IMR-90 (cell line): ENCODE measurements around the gene USP6NL. TPM values are rescaled to one million over a fixed set of nuclear protein-coding genes. Genes with fewer than 3 reads are reported as not detected.

Source experiments
- ATAC-seq: fragments of 200-7000 bp; cut with Tn5 transposase; 2 replicates; pipeline ENCODE4 v1.9.1; 2020; ENCODE audit warnings: low read depth, mild to moderate bottlenecking, moderate library complexity
- BruUV-seq: library from RNA; stranded (reverse); fragments of 400-500 nt; replicated peaks from 2 replicates; lab custom pipeline; 2021; lab: Mats Ljungman, UMichigan
- CTCF ChIA-PET: fragments of 300-600 bp; formaldehyde crosslinking; extraction: SDS; loops from one replicate; lab custom pipeline; 2021; ENCODE audit warnings: antibody characterized with exemption; lab: Yijun Ruan, JAX
- POLR2A ChIA-PET: fragments of 300-600 bp; sonication (Branson Sonifier 250); formaldehyde crosslinking; loops from one replicate; lab custom pipeline; 2022; ENCODE audit warnings: antibody characterized with exemption; ENCODE audit not compliant: unreplicated experiment; lab: Charles Lee
- DNase-seq: peaks from one replicate; pipeline ENCODE4 v3.0.0; 2013
- H2AFZ ChIP-seq: replicated peaks from 2 replicates; pipeline ENCODE3; 2013; ENCODE audit warnings: low read length, mild to moderate bottlenecking; ENCODE audit not compliant: poor library complexity
- H2AK5ac ChIP-seq: 2 replicates; pipeline ENCODE4 v1.6.1; 2013; ENCODE audit warnings: low read depth, low read length, inconsistent platforms
- H2AK9ac ChIP-seq: replicated peaks from 2 replicates; pipeline ENCODE3; 2013; ENCODE audit warnings: mild to moderate bottlenecking, low read depth, low read length, moderate library complexity; ENCODE audit not compliant: poor library complexity
- H2BK120ac ChIP-seq: 2 replicates; pipeline ENCODE4 v1.6.1; 2013; ENCODE audit warnings: low read depth, low read length, inconsistent platforms
- H2BK15ac ChIP-seq: 3 replicates; pipeline ENCODE4 v1.6.1; 2013; ENCODE audit warnings: low read depth, low read length, inconsistent platforms
- H2BK20ac ChIP-seq: 2 replicates; pipeline ENCODE4 v1.6.1; 2013; ENCODE audit warnings: low read depth, mild to moderate bottlenecking, inconsistent platforms, low read length, moderate library complexity
- H2BK5ac ChIP-seq: 2 replicates; pipeline ENCODE4 v1.6.1; 2013; ENCODE audit warnings: mild to moderate bottlenecking, low read depth, low read length, inconsistent platforms; ENCODE audit not compliant: poor library complexity, severe bottlenecking
- H3K14ac ChIP-seq: replicated peaks from 2 replicates; pipeline ENCODE4 v1.6.1; 2013; ENCODE audit warnings: low read depth, low read length, inconsistent platforms
- H3K18ac ChIP-seq: 2 replicates; pipeline ENCODE4 v1.6.1; 2013; ENCODE audit warnings: low read depth, low read length, control low read depth
- H3K23ac ChIP-seq: 2 replicates; pipeline ENCODE4 v1.6.1; 2013; ENCODE audit warnings: low read depth, low read length, inconsistent platforms
- H3K27ac ChIP-seq: 2 replicates; pipeline ENCODE4 v1.5.1; 2013; ENCODE audit warnings: mild to moderate bottlenecking, control low read depth, low read length; ENCODE audit not compliant: insufficient read depth
- H3K27me3 ChIP-seq: 2 replicates; pipeline ENCODE4 v1.6.1; 2013; ENCODE audit warnings: low read length; ENCODE audit not compliant: control insufficient read depth, insufficient read depth
- H3K36me3 ChIP-seq: 2 replicates; pipeline ENCODE4 v1.6.1; 2013; ENCODE audit warnings: low read length, mixed read lengths; ENCODE audit not compliant: control insufficient read depth, insufficient read depth
- H3K4ac ChIP-seq: 2 replicates; pipeline ENCODE4 v1.6.1; 2013; ENCODE audit warnings: low read depth, low read length, inconsistent platforms
- H3K4me1 ChIP-seq: 2 replicates; pipeline ENCODE4 v1.6.1; 2013; ENCODE audit warnings: low read length, mixed read lengths; ENCODE audit not compliant: control insufficient read depth, insufficient read depth
- H3K4me2 ChIP-seq: 2 replicates; pipeline ENCODE4 v1.6.1; 2013; ENCODE audit warnings: low read depth, mild to moderate bottlenecking, control low read depth, low read length, moderate library complexity
- H3K4me3 ChIP-seq: 2 replicates; pipeline ENCODE4 v1.5.1; 2013; ENCODE audit warnings: low read depth, mild to moderate bottlenecking, control low read depth, low read length, moderate library complexity; ENCODE audit not compliant: insufficient read depth
- H3K56ac ChIP-seq: 2 replicates; pipeline ENCODE4 v1.6.1; 2013; ENCODE audit warnings: low read length, inconsistent platforms; ENCODE audit not compliant: insufficient read depth; ENCODE audit errors: extremely low read depth
- H3K79me1 ChIP-seq, 2 experiments: 2 replicates each; pipeline ENCODE4 v1.6.1; 2013; ENCODE audit warnings: low read length in 2 of 2, inconsistent platforms in 1 of 2, low read depth in 1 of 2
- H3K9ac ChIP-seq: 2 replicates; pipeline ENCODE4 v1.6.1; 2013; ENCODE audit warnings: low read depth, low read length, control low read depth
- H3K9me1 ChIP-seq: 2 replicates; pipeline ENCODE4 v1.6.1; 2013; ENCODE audit warnings: low read length, inconsistent platforms; ENCODE audit not compliant: insufficient read depth
- H3K9me3 ChIP-seq: 2 replicates; pipeline ENCODE4 v1.6.1; 2013; ENCODE audit warnings: low read length; ENCODE audit not compliant: control insufficient read depth, insufficient read depth
- H4K20me1 ChIP-seq: 2 replicates; pipeline ENCODE4 v1.6.1; 2013; ENCODE audit warnings: low read length, inconsistent platforms; ENCODE audit not compliant: insufficient read depth
- H4K5ac ChIP-seq: 2 replicates; pipeline ENCODE4 v1.6.1; 2013; ENCODE audit warnings: mild to moderate bottlenecking, low read depth, low read length, control low read depth
- H4K8ac ChIP-seq, 2 experiments: 2 replicates each; pipeline ENCODE4 v1.6.1; 2013; ENCODE audit warnings: low read depth in 2 of 2, low read length in 2 of 2, control low read depth in 1 of 2, inconsistent platforms in 1 of 2
- H4K91ac ChIP-seq: 2 replicates; pipeline ENCODE4 v1.6.1; 2013; ENCODE audit warnings: low read depth, low read length, inconsistent platforms; ENCODE audit not compliant: insufficient read depth
- FOS ChIP-seq: fragments of 150-350 bp; IDR thresholded peaks from 2 replicates; pipeline ENCODE4 v1.6.1; 2016; ENCODE audit warnings: low read depth, low read length
- MAFK ChIP-seq: IDR thresholded peaks from 2 replicates; pipeline ENCODE4 v1.6.1; 2012; ENCODE audit warnings: low read depth, low read length, improper control_type of control experiment
- RAD21 ChIP-seq: IDR thresholded peaks from 2 replicates; pipeline ENCODE4 v1.6.1; 2012; ENCODE audit warnings: low read length, improper control_type of control experiment
- RCOR1 ChIP-seq: IDR thresholded peaks from 2 replicates; pipeline ENCODE4 v1.6.1; 2012; ENCODE audit warnings: mild to moderate bottlenecking, low read length, improper control_type of control experiment; ENCODE audit not compliant: insufficient replicate concordance
- WGBS, 2 experiments: methylation state at CpG; one replicate each; pipeline versions ENCODE4 v1.1.5 to v1.1.7; 2013; ENCODE audit warnings: missing lambda C conversion rate in 2 of 2; ENCODE audit not compliant: insufficient read length in 1 of 2; ENCODE audit errors: extremely low coverage in 2 of 2; 5-methylcytosine and 5-hydroxymethylcytosine counted together
- dilution Hi-C: fragments of 300-500 bp; cut with HindIII; formaldehyde crosslinking; loops from one replicate; pipeline ENCODE4 v1.14.3; 2018; ENCODE audit warnings: low sequenced_read_pairs; ENCODE audit not compliant: unreplicated experiment
- in situ Hi-C: fragments of 300-500 bp; cut with MboI; formaldehyde crosslinking; loops from 3 replicates; pipeline ENCODE4 v1.14.3; 2019; ENCODE audit warnings: low sequenced_read_pairs, inconsistent platforms, mixed read lengths
- intact Hi-C: fragments of 100-400 bp; cut with micrococcal nuclease; formaldehyde crosslinking; loops from 2 replicates; pipeline ENCODE4 v1.10.0; 2022
- polyA plus RNA-seq, 3 experiments: library from polyadenylated mRNA; depleted of rRNA; stranded (reverse); fragments of >200 nt; gene quantifications; 2 replicates each; pipeline ENCODE4 v1.2.3, GENCODE V29; 2012; ENCODE audit warnings: low replicate concordance in 1 of 3
- total RNA-seq: library from RNA; depleted of rRNA; stranded (reverse); fragments of >200 nt; gene quantifications from 2 replicates; pipeline ENCODE4 v1.2.3, GENCODE V29; 2012
- TF ChIP-seq, protein P1 (sequence below): conservative IDR thresholded peaks from 2 replicates; pipeline ENCODE4 v1.5.1; 2012; ENCODE audit warnings: mild to moderate bottlenecking, low read depth, low read length, improper control_type of control experiment

Gene USP6NL
- total and polyA plus RNA-seq, 2 of the 4 experiments (the other 2 are of a cell fraction) = 7.8 to 9.1 TPM

DNA sequence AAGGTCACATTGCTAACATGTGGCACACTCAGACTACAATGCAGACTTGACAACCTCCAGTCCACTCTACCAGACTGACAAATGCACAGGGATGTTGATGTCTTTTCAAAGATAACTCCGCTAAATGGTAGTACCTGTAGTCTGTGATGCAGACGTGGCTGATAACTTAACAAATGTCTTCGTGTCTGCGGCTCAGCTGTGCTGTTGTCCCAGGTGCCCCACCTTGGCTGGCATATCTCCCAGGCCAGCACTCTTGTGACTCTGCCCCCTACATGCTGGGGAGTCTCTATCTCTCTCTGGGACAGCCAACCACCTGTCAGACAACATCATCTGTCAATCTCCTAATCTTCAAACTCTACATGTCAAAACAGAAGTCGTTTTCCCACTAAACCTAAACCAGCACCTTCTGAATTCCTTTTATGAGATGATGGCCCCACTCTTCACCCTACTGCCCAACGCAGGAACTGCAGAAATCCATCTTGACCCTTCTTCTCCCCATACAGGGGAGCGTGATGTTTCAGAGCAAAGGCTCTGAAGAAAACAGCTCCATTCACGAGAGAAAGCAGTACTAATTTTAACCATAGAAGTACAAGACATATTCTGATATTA is 156.4 kb downstream of the USP6NL start:
- in situ Hi-C loops = no loop called here
- TF ChIP-seq, protein P1, sequence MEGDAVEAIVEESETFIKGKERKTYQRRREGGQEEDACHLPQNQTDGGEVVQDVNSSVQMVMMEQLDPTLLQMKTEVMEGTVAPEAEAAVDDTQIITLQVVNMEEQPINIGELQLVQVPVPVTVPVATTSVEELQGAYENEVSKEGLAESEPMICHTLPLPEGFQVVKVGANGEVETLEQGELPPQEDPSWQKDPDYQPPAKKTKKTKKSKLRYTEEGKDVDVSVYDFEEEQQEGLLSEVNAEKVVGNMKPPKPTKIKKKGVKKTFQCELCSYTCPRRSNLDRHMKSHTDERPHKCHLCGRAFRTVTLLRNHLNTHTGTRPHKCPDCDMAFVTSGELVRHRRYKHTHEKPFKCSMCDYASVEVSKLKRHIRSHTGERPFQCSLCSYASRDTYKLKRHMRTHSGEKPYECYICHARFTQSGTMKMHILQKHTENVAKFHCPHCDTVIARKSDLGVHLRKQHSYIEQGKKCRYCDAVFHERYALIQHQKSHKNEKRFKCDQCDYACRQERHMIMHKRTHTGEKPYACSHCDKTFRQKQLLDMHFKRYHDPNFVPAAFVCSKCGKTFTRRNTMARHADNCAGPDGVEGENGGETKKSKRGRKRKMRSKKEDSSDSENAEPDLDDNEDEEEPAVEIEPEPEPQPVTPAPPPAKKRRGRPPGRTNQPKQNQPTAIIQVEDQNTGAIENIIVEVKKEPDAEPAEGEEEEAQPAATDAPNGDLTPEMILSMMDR = no peak
- TF ChIP-seq MAFK = no peak
- no peak for TF ChIP-seq FOS
- no peak for TF ChIP-seq RCOR1
- TF ChIP-seq RAD21 = no peak
- Histone ChIP-seq H2BK5ac (no peak overlapping the region), H3K4ac (no peak overlapping the region), H4K20me1 (no peaks in the 10 kb centered on the region), H4K8ac (no peak overlapping the region), H3K9me1 (no peaks in the 10 kb centered on the region), H2AK5ac (no peak overlapping the region), H3K27ac (no peak overlapping the region), H3K4me1 (no peaks in the 10 kb centered on the region), H2AK9ac (no peak overlapping the region), H3K23ac (no peak overlapping the region), H3K14ac (no peak overlapping the region), H3K18ac (no peak overlapping the region), H2BK15ac (no peak overlapping the region), H3K36me3 (no peaks in the 10 kb centered on the region), H3K27me3 (no peaks in the 10 kb centered on the region; the same call in 1 of the 2 replicates), H2BK20ac (no peak overlapping the region), H3K79me1 (no peaks in the 10 kb centered on the region), H3K4me3 (no peak overlapping the region), H3K9me3 (no peaks in the 10 kb centered on the region), H3K9ac (no peak overlapping the region), H4K5ac (no peak overlapping the region), H2AFZ (no peak overlapping the region), H2BK120ac (no peak overlapping the region), H3K56ac (no peak overlapping the region), H4K91ac (no peak overlapping the region), H3K4me2 (no peak overlapping the region)
- no peak for DNase-seq
- ATAC-seq = no peak
- 100% methylated on average over 4 of the region's 8 CpGs; no CpG with 5 or more reads in 1 of the 2 experiments for WGBS, 2 experiments
- POLR2A ChIA-PET = no interaction called here
- dilution Hi-C loops = no loop called here
- CTCF ChIA-PET = interaction anchor here (0.5 kb wide), 1 partner anchor 406 kb away, joined by 3 read pairs; no protein-coding TSS in a partner anchor
- no TSS peak for BruUV-seq
- intact Hi-C loops = no loop called here
